CD4-positive, alpha-beta T cell (primary cell): Measurements from ENCODE around the gene DNAH17. TPM values are rescaled to one million over a fixed set of nuclear protein-coding genes. Genes with fewer than 3 reads are reported as not detected.

ENCODE experiments used
- ATAC-seq: fragments of 200-7000 bp; cut with Tn5 transposase; one replicate; pipeline ENCODE4 v1.10.0; 2022; ENCODE audit warnings: mild to moderate bottlenecking; ENCODE audit not compliant: poor library complexity
- CTCF ChIA-PET: fragments of 350-600 bp; sonication (Branson Sonifier 250); formaldehyde crosslinking; loops from one replicate; lab custom pipeline; 2021; ENCODE audit warnings: antibody characterized with exemption, inconsistent platforms; lab: Charles Lee
- POLR2A ChIA-PET: fragments of 350-600 bp; sonication (Branson Sonifier 250); formaldehyde crosslinking; loops from one replicate; lab custom pipeline; 2021; ENCODE audit warnings: antibody characterized with exemption, inconsistent platforms; lab: Charles Lee
- DNase-seq, 14 experiments: peaks; one replicate each; pipeline ENCODE4 v3.0.0-alpha.2; 2013 to 2020; ENCODE audit warnings: mixed read lengths in 2 of 14
- H3K27ac ChIP-seq, 2 donors: one replicate each; pipeline versions ENCODE4 v1.5.1 to v1.7.0; 2013; ENCODE audit warnings: low read length in 2 of 2, low read depth in 1 of 2, mild to moderate bottlenecking in 1 of 2
- H3K27me3 ChIP-seq, 2 experiments: 1 replicate in 1 of 2; 2 replicates in 1 of 2; pipeline versions ENCODE4 v1.6.1 to v1.7.0; 2013; ENCODE audit warnings: low read length in 2 of 2, control low read depth in 1 of 2, mild to moderate bottlenecking in 1 of 2, moderate library complexity in 1 of 2; ENCODE audit not compliant: insufficient read depth in 2 of 2, control insufficient read depth in 1 of 2
- H3K36me3 ChIP-seq: one replicate; pipeline ENCODE4 v1.6.1; 2013; ENCODE audit warnings: low read length, control low read depth; ENCODE audit not compliant: insufficient read depth
- H3K4me1 ChIP-seq: one replicate; pipeline ENCODE4 v1.6.1; 2013; ENCODE audit warnings: low read length, control low read depth; ENCODE audit not compliant: insufficient read depth
- H3K4me3 ChIP-seq: one replicate; pipeline ENCODE4 v1.5.1; 2013; ENCODE audit warnings: mild to moderate bottlenecking, low read length, moderate library complexity
- H3K9me3 ChIP-seq, 2 experiments: 1 replicate in 1 of 2; 2 replicates in 1 of 2; pipeline versions ENCODE4 v1.6.1 to v1.7.0; 2013; ENCODE audit warnings: low read length in 2 of 2, mild to moderate bottlenecking in 2 of 2, control low read depth in 1 of 2, moderate library complexity in 1 of 2; ENCODE audit not compliant: control insufficient read depth in 1 of 2, insufficient read depth in 1 of 2
- H3K27ac Mint-ChIP-seq: one replicate; pipeline ENCODE4 v1.8.0; 2020; ENCODE audit warnings: mixed read lengths
- H3K27me3 Mint-ChIP-seq: one replicate; pipeline ENCODE4 v1.8.0; 2021; ENCODE audit warnings: mixed read lengths
- H3K36me3 Mint-ChIP-seq: one replicate; pipeline ENCODE4 v1.8.0; 2021; ENCODE audit warnings: low read depth, mixed read lengths
- H3K4me1 Mint-ChIP-seq: one replicate; pipeline ENCODE4 v1.8.0; 2021; ENCODE audit warnings: low read depth, mixed read lengths
- H3K4me3 Mint-ChIP-seq: one replicate; pipeline ENCODE4 v1.8.0; 2020; ENCODE audit warnings: mild to moderate bottlenecking, mixed read lengths
- H3K9me3 Mint-ChIP-seq: one replicate; pipeline ENCODE4 v1.8.0; 2020; ENCODE audit warnings: mixed read lengths
- intact Hi-C, 2 experiments: fragments of 100-400 bp; cut with DNase I in 1 of 2; cut with micrococcal nuclease in 1 of 2; formaldehyde crosslinking; loops; one replicate each; pipeline versions ENCODE4 v1.15.1 to v1.9.0; 2023 to 2025; cut with DNase I, micrococcal nuclease
- total RNA-seq, 174 experiments: library from RNA in 2 of 174; stranded (reverse) in 2 of 174; gene quantifications; one replicate each; pipeline ENCODE4 v1.2.3 and lab custom pipeline; 2021 to 2026
- TF ChIP-seq, protein P1 (sequence below): fragments of 200-600 bp; IDR thresholded peaks from one replicate; pipeline ENCODE4 v1.8.0; 2022; ENCODE audit warnings: antibody characterized with exemption, mild to moderate bottlenecking

Gene DNAH17
- total RNA-seq, 2 experiments from 2014 or later, result 0.14 TPM; not detected in 1

GRCh38 chr17:78474614-78475146, 102.5 kb downstream of the DNAH17 start:
- no peaks in the 10 kb centered on the region for H3K9me3 ChIP-seq
- TF ChIP-seq, protein P1, sequence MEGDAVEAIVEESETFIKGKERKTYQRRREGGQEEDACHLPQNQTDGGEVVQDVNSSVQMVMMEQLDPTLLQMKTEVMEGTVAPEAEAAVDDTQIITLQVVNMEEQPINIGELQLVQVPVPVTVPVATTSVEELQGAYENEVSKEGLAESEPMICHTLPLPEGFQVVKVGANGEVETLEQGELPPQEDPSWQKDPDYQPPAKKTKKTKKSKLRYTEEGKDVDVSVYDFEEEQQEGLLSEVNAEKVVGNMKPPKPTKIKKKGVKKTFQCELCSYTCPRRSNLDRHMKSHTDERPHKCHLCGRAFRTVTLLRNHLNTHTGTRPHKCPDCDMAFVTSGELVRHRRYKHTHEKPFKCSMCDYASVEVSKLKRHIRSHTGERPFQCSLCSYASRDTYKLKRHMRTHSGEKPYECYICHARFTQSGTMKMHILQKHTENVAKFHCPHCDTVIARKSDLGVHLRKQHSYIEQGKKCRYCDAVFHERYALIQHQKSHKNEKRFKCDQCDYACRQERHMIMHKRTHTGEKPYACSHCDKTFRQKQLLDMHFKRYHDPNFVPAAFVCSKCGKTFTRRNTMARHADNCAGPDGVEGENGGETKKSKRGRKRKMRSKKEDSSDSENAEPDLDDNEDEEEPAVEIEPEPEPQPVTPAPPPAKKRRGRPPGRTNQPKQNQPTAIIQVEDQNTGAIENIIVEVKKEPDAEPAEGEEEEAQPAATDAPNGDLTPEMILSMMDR, result no peak
- ATAC-seq (no peak), DNase-seq (peak in 4 of 14 experiments; percentile 12 to 76 (median 42))
- no peak overlapping the region for H3K4me3 ChIP-seq
- POLR2A ChIA-PET, result no interaction called here
- H3K27me3 ChIP-seq, result peaks cover 0 to 2% of the 10 kb centered on the region in 2 experiments
- Mint-ChIP-seq H3K27me3 (peaks cover 5% of the 10 kb centered on the region), H3K36me3 (no peaks in the 10 kb centered on the region), H3K4me3 (no peak overlapping the region), H3K9me3 (no peaks in the 10 kb centered on the region), H3K27ac (no peak overlapping the region), H3K4me1 (no peaks in the 10 kb centered on the region)
- H3K36me3 ChIP-seq, result no peaks in the 10 kb centered on the region
- CTCF ChIA-PET, result no interaction called here
- peaks cover 19% of the 10 kb centered on the region for H3K4me1 ChIP-seq
- no peak overlapping the region for H3K27ac ChIP-seq
- intact Hi-C loops, result no loop called here

DNA sequence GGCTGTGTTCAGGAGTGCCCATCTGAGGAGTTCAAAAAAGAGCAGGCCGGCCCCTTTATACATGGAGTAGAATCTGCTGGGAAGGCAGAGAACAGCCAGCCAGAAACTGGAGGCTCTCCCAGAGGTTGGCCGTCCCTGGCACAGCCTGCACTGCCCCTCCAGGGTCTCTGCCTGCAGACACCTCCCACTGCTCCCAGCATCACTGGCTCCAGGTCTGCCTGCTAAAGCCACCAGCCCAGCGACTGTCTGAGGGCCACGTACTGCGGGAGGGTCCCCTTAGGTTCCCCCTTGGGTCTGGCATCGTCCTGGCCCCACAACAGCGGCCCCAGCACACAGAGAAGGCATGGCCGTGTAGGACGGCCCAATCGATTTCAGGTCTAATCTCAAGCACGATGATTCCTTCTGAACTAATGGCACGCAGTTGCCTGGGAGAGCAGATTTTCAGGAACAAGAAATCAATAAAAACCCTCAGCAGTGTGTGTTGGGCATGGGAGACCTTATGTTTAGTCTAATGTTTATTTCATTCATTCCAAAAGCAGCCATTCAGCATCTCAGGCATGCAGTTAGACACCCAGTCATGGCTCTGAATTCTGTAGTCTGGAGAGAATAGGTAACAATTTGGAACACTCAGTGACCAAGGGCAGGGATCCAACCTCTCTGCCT, 103.1 kb downstream of the DNAH17 start:
- ATAC-seq, result no peak
- intact Hi-C loops, result no loop called here

GRCh38 chr17:78472035-78472905, 104.9 kb downstream of the DNAH17 start:
- ATAC-seq (no peak), DNase-seq (no peak)
- Mint-ChIP-seq H3K36me3 (no peaks in the 10 kb centered on the region), H3K4me3 (no peak overlapping the region), H3K27ac (no peak overlapping the region), H3K9me3 (no peaks in the 10 kb centered on the region), H3K4me1 (no peaks in the 10 kb centered on the region), H3K27me3 (peaks cover 5% of the 10 kb centered on the region)
- ChIA-PET POLR2A (no interaction called here), CTCF (no interaction called here)
- Histone ChIP-seq H3K9me3 (peaks cover 0 to 4% of the 10 kb centered on the region in 2 experiments), H3K36me3 (no peaks in the 10 kb centered on the region), H3K27ac (no peak overlapping the region), H3K4me3 (no peak overlapping the region), H3K4me1 (peaks cover 19% of the 10 kb centered on the region), H3K27me3 (no peaks in the 10 kb centered on the region)
- TF ChIP-seq, protein P1, result no peak
- intact Hi-C loops, result no loop called here

More for the DNA sequence above, 103.1 kb downstream of the DNAH17 start:
- no peak overlapping the region for H3K4me3 Mint-ChIP-seq
- no peak overlapping the region for H3K27ac Mint-ChIP-seq
- peaks cover 5% of the 10 kb centered on the region for H3K27me3 Mint-ChIP-seq
- H3K4me3 ChIP-seq, result no peak overlapping the region
- TF ChIP-seq, protein P1, result no peak
- POLR2A ChIA-PET, result no interaction called here
- CTCF ChIA-PET, result no interaction called here
- H3K9me3 Mint-ChIP-seq, result no peaks in the 10 kb centered on the region
- no peaks in the 10 kb centered on the region for H3K27me3 ChIP-seq
- H3K9me3 ChIP-seq, result peaks cover 0 to 2% of the 10 kb centered on the region in 2 experiments
- H3K36me3 ChIP-seq, result no peaks in the 10 kb centered on the region
- H3K4me1 ChIP-seq, result peaks cover 19% of the 10 kb centered on the region
- no peaks in the 10 kb centered on the region for H3K4me1 Mint-ChIP-seq
- no peaks in the 10 kb centered on the region for H3K36me3 Mint-ChIP-seq
- DNase-seq, result no peak
- H3K27ac ChIP-seq, result no peak overlapping the region
